ENCODE measurements around the gene MORF4L1.

Gene MORF4L1

DNA sequence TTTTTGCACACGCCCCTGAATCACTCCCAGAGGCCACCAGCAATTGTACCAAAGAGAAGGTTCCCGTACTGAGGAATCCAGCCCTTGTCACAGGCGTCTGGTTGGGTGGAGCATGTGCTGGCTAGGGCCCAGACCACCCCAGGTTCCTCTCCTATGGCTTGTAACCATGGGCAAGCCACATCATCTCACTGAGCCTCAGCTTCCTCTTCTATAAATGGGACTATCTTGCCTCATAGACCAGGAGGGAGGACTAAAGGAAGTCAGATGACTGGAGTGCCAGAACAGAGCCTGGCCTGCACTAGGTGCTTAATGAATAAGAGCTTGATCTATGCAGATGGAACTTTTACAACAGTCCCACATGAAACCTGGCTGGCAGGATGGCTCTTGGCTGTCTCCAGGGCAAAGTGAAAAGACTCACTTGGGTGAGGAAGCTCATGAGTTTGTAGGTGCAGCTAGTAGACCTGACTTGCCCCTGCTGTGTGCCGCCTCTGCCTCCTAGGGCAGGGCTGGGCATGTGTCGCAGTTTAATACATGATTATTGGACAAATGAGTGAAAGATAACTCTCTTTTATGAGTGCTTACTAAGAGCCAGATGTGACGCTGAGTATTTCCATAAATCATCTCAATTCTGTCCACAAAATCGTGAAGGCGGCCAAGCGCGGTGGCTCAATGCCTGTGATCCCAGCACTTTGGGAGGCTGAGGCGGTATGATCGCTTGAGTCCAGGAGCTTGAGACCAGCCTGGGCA is 42.8 kb downstream of the MORF4L1 start:
- H3K36me3 ChIP-seq (ENCODE audit: control insufficient read depth, low read length): peaks cover 14% of the 10 kb centered on the region
- H3K4me1 ChIP-seq (ENCODE audit: control insufficient read depth, low read length): no peaks in the 10 kb centered on the region; the same call in 1 of the 2 replicates
- H3K79me2 ChIP-seq (ENCODE audit: control insufficient read depth, low read length): no peaks in the 10 kb centered on the region
- H3F3A ChIP-seq (ENCODE audit: control insufficient read depth, insufficient read depth): peaks cover 16% of the 10 kb centered on the region
- H3K4me2 ChIP-seq (ENCODE audit: low read length): no peak overlapping the region
- TF ChIP-seq, protein P1, sequence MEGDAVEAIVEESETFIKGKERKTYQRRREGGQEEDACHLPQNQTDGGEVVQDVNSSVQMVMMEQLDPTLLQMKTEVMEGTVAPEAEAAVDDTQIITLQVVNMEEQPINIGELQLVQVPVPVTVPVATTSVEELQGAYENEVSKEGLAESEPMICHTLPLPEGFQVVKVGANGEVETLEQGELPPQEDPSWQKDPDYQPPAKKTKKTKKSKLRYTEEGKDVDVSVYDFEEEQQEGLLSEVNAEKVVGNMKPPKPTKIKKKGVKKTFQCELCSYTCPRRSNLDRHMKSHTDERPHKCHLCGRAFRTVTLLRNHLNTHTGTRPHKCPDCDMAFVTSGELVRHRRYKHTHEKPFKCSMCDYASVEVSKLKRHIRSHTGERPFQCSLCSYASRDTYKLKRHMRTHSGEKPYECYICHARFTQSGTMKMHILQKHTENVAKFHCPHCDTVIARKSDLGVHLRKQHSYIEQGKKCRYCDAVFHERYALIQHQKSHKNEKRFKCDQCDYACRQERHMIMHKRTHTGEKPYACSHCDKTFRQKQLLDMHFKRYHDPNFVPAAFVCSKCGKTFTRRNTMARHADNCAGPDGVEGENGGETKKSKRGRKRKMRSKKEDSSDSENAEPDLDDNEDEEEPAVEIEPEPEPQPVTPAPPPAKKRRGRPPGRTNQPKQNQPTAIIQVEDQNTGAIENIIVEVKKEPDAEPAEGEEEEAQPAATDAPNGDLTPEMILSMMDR (IDR thresholded peaks at IDR 0.05; ENCODE audit: low read depth, low read length, poor library complexity, severe bottlenecking): no peak
- TF ChIP-seq EZH2phosphoT487 (IDR thresholded peaks at IDR 0.05; ENCODE audit: borderline replicate concordance, low read length): no peak
- H3K27ac ChIP-seq (ENCODE audit: low read depth, low read length): no peak overlapping the region
- H3K9me2 ChIP-seq (replicated peaks; ENCODE audit: control insufficient read depth, low read length): no peaks in the 10 kb centered on the region
- no peaks in the 10 kb centered on the region for H4K20me1 ChIP-seq (ENCODE audit: control insufficient read depth, insufficient read depth, low read depth, low read length)
- no peak overlapping the region for H3K4me3 ChIP-seq (ENCODE audit: low read length)
- H3K27me3 ChIP-seq (ENCODE audit: control insufficient read depth, low read length): no peaks in the 10 kb centered on the region
- no peaks in the 10 kb centered on the region for H3K9me3 ChIP-seq (ENCODE audit: control insufficient read depth, insufficient read depth, low read length)

DNA sequence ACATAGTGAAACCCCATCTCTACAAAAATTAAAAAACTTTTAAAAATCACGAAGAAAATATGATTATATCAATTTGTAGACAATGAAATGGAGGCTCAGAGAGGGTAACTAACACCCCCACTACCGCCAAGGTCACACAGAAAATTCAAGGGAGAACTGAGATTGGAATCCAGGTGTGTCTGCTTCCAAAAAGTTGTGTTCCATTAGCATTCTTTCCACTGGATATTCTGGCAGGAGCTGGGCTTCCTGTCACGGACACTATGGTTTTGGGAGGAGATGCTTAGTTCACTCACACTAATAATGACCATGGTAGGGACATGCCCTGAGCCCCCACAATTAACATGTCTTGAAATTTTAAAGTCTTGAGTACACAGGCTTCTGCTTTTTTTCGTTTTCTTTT is 43.4 kb downstream of the MORF4L1 start:
- H3K9me2 ChIP-seq (replicated peaks; ENCODE audit: control insufficient read depth, low read length): no peaks in the 10 kb centered on the region
- no peaks in the 10 kb centered on the region for H3K27me3 ChIP-seq (ENCODE audit: control insufficient read depth, low read length)
- no peaks in the 10 kb centered on the region for H4K20me1 ChIP-seq (ENCODE audit: control insufficient read depth, insufficient read depth, low read depth, low read length)
- H3K4me1 ChIP-seq (ENCODE audit: control insufficient read depth, low read length): no peaks in the 10 kb centered on the region; the same call in 1 of the 2 replicates
- no peaks in the 10 kb centered on the region for H3K9me3 ChIP-seq (ENCODE audit: control insufficient read depth, insufficient read depth, low read length)
- peaks cover 10% of the 10 kb centered on the region for H3K36me3 ChIP-seq (ENCODE audit: control insufficient read depth, low read length)
- no peak overlapping the region for H3K27ac ChIP-seq (ENCODE audit: low read depth, low read length)
- H3K4me2 ChIP-seq (ENCODE audit: low read length): no peak overlapping the region
- H3K4me3 ChIP-seq (ENCODE audit: low read length): no peak overlapping the region
- H3F3A ChIP-seq (ENCODE audit: control insufficient read depth, insufficient read depth): peaks cover 22% of the 10 kb centered on the region
- no peaks in the 10 kb centered on the region for H3K79me2 ChIP-seq (ENCODE audit: control insufficient read depth, low read length)
- TF ChIP-seq EZH2phosphoT487 (IDR thresholded peaks at IDR 0.05; ENCODE audit: borderline replicate concordance, low read length): no peak
- TF ChIP-seq, protein P1 (IDR thresholded peaks at IDR 0.05; ENCODE audit: low read depth, low read length, poor library complexity, severe bottlenecking): no peak

DNA sequence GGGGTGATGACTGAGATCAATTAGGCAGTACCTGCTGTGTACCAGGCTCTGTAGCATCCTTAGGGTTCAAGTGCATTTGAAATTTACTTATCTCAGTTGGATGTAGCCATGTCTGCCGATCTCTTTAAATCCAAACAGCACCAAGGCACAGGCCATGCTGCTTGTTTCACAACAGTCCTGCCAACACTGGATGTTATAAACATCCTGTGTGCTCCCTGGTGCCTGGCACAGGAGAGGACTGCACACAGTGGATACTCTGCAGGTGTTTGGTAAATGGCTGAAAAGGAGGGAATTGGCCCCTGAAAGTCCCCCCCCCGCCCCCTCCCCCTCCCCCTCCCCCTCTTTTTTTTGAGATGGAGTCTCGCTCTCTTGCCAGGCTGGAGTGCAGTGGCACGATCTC is 45.2 kb downstream of the MORF4L1 start:
- no peaks in the 10 kb centered on the region for H3K9me3 ChIP-seq (ENCODE audit: control insufficient read depth, insufficient read depth, low read length)

More for the DNA sequence above, 45.2 kb downstream of the MORF4L1 start:
- Histone ChIP-seq H3K4me3 (ENCODE audit: low read length) (no peak overlapping the region), H3F3A (ENCODE audit: control insufficient read depth, insufficient read depth) (peaks cover 34% of the 10 kb centered on the region), H3K4me2 (ENCODE audit: low read length) (no peak overlapping the region), H3K9me2 (replicated peaks; ENCODE audit: control insufficient read depth, low read length) (no peaks in the 10 kb centered on the region), H3K27ac (ENCODE audit: low read depth, low read length) (no peak overlapping the region), H4K20me1 (ENCODE audit: control insufficient read depth, insufficient read depth, low read depth, low read length) (no peaks in the 10 kb centered on the region), H3K36me3 (ENCODE audit: control insufficient read depth, low read length) (peaks cover 19% of the 10 kb centered on the region), H3K27me3 (ENCODE audit: control insufficient read depth, low read length) (no peaks in the 10 kb centered on the region), H3K4me1 (ENCODE audit: control insufficient read depth, low read length) (no peaks in the 10 kb centered on the region; the same call in 1 of the 2 replicates), H3K79me2 (ENCODE audit: control insufficient read depth, low read length) (no peaks in the 10 kb centered on the region)
- TF ChIP-seq, protein P1 (IDR thresholded peaks at IDR 0.05; ENCODE audit: low read depth, low read length, poor library complexity, severe bottlenecking): no peak
- no peak for TF ChIP-seq EZH2phosphoT487 (IDR thresholded peaks at IDR 0.05; ENCODE audit: borderline replicate concordance, low read length)
